ENCODE data around the gene EFCAB8.

DNA sequence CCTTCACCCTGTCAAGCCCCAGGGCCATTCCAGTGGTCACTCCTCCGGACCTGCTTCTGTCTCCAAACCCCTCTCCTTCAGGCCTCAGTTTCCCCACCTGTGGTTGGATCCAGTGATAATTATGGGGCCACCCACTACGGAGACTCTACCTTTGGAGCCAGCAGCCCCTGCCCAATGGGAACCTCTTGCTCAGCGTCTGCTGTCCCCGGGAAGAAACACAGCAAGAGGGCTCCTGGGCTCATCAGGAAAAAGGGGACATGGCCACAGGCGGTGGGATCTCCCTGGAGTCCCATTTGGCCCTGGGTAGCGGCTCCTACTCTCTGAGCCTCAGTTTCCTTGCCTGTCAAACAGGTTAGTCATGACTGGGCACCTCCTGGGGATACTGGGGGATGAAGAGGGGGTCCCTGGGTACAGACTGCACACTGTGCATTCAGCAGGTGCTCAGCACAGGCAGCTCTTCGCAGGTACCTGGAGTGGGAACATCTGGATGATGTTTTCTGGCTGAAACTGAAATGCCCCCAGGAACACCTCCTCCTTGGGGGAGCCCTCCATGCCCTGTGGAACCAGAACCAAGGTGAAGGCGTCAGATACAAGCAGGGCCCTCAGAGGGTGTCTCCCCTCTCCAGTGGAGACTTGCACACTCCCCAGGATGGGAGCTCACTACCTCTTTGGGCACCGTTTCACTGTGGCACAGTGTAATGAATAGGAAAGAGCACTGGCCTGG lies 126.1 kb downstream of the EFCAB8 start:
- TF ChIP-seq, protein P1, sequence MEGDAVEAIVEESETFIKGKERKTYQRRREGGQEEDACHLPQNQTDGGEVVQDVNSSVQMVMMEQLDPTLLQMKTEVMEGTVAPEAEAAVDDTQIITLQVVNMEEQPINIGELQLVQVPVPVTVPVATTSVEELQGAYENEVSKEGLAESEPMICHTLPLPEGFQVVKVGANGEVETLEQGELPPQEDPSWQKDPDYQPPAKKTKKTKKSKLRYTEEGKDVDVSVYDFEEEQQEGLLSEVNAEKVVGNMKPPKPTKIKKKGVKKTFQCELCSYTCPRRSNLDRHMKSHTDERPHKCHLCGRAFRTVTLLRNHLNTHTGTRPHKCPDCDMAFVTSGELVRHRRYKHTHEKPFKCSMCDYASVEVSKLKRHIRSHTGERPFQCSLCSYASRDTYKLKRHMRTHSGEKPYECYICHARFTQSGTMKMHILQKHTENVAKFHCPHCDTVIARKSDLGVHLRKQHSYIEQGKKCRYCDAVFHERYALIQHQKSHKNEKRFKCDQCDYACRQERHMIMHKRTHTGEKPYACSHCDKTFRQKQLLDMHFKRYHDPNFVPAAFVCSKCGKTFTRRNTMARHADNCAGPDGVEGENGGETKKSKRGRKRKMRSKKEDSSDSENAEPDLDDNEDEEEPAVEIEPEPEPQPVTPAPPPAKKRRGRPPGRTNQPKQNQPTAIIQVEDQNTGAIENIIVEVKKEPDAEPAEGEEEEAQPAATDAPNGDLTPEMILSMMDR (IDR thresholded peaks at IDR 0.05): no peak
- no peak for TF ChIP-seq POLR2A (IDR thresholded peaks at IDR 0.05)

Data from heart left ventricle (tissue), 13 donors.